GM19395 (cell line): Measurements from ENCODE around the gene IGSF21.

Experiments used
- ATAC-seq: cut with Tn5 transposase; IDR thresholded peaks from one replicate; pipeline ENCODE4 v1.9.1; 2021; ENCODE audit warnings: mild to moderate bottlenecking, moderate library complexity; ENCODE audit not compliant: unreplicated experiment

Gene IGSF21

DNA sequence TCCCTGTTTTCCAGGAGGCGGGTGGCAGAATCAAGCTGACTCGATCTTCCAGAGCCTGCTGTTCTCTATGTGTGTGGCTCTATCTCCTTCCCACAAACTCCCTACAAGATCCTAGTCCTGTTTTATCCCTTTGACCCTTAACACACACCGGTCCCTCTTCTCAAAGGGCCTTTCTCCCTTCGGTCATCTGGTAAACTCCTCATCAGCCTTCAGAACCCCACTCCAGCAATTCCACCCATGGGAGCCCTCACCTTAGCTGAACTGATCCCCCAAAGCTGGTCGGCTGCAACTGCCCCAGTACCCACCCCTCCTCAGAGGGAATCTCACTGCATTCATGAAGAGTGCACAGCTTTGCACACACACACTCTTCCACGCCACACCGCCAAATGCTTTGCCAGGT, 184.9 kb downstream of the IGSF21 start:
- ATAC-seq = no peak

DNA sequence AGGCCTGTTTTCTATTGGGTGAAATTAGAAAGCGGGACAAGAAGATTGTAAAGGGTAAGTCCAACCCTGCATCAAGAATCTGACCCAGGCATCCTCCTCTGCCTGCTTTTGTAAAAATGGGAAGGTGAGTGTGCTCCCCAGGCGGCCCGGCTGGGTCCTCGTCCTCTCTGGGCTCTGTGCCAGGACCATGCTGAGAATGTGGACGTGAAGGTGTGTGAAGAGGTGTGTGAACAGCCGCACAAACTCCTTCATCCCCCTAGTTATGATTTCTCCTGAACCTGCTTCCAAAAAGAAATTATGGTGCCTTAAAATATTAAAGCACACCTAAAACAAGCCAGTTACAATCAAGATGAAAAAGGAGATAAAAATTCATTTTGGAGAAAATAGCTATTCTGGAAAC, 185.7 kb downstream of the IGSF21 start:
- no peak for ATAC-seq

DNA sequence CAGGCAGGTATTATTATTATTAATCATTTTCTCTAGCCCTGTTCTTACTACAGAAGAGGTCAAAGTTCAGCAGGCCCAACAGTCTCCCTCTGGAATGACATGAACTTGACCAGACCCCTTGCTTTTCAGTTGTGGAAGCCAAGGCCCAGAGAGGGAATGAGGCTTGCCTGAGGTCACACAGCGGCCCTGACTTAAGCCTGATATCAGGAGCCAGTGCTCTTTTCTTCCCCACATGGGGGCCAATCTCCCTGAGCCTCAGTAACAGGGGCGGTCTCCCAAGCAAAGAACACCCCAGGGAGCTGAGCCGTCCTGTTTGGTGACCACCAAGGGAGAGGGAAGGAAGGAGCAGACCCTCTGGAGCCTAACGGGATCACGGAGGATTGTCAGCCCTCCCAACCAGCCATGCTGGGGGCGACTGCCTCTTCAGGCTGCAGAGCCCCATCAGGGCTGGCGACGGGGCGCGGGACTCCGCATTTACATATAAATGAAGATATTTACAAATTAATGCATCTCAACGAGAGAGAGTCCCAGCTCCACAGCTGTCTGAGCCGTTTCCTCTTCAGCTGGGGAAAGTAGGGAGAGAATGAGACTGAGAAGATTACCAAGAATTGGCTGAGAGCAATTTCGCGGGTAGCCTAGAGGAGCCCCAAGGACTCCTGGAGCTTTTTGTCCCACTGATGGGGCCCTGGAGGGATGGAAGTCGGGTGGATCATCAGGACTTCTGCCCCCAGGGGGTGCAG, 187.0 kb downstream of the IGSF21 start:
- ATAC-seq = no peak

DNA sequence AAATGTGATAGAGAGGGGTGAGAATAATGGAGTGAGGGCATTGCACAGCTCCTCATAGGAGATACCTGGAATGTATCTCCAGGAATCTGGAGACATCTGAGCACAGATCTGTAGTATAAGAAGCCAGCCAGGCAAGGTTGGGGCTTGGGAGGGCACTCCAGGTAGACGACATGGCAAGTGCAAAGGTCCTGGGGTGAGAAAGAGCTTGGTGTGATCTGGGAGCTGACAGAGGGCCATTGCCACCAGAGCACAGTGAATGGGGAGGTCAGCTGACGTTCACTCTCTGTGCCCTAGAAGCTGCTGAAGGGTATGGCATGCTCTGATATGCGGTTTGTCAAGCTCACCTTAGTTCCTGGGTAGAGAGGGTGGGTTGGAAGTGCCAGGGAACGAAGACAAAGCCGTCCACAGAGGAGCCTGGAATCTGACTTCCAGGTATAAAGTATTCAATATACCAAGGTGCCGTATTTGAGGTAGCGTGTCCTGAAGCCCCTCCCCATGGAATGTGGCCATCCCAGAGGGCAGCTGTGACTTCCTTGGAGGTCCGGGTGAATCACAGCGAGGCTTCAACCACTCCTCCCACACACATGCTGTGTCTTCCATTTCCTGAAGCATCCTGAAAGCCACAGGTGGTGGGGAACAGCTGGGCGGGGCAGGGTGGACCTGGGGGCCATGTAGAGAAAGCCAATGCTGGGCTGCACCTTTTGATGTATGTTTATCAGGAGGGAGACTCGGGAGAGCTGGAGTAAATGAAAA, 190.5 kb downstream of the IGSF21 start:
- ATAC-seq = no peak

GRCh38 chr1:18299441-18300338, 192.1 kb downstream of the IGSF21 start:
- ATAC-seq = no peak

- no peak for ATAC-seq
Measured at GRCh38 chr1:18300376-18300775, 192.8 kb downstream of the IGSF21 start.

DNA sequence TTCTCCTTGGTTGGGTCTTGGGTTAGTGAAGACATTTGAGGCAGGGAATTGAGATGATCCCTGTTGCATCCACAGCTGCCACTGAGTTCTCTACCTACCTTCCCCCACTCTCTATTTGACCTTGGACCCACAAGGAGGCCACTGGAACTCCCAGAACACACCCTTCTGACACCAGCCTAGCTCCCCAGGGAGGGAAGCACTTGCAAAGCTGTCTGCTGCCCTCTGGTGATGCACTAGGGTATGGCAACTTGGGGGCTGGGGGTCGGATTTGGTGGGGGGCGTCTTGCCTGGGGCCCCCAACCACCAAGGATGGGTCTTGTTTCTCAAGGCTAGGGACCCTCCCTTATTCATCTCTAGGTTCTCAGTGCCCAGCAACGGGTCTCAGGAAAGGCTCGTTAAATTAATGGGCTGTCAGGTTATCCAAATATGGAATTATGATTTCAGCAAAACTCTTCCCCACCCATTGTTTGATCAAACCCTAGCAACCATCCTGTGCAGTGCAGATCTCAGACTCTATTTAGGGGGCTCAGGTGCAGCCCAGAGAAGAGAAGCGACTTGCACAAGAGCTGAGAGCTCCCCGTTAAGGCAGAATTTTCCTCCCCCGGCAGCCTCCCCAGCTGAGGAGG, 195.3 kb downstream of the IGSF21 start:
- no peak for ATAC-seq

GRCh38 chr1:18304151-18304869, 196.7 kb downstream of the IGSF21 start:
- no peak for ATAC-seq

- ATAC-seq = no peak
Measured at GRCh38 chr1:18305182-18305795, 197.7 kb downstream of the IGSF21 start.

DNA sequence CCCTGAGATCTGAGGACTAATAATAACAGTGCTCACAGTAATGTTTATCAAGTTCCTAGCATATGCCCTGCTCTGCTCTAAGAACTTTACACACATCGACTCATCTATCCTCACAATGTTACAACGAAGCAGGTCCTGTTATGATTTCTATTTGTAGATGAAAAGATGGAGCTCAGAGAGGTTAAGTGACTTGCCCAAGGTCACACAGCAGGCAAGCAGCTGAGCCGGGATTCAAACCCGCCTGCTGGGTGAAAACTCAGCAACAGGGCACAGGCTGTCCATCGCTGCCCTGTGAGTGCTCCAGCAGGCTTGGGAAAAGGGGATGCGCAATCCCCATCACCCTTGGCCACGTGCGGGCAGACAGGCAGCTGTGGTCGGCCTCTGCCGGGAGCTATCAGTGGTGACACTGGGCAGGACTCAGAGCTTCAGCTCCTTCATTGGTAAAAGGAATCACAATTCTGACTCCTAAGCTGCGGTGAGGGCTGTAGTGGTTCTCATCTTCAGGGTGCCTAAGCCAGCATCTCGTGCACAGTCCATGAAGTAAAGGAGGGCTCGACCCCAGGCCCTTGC, 199.8 kb downstream of the IGSF21 start:
- no peak for ATAC-seq

DNA sequence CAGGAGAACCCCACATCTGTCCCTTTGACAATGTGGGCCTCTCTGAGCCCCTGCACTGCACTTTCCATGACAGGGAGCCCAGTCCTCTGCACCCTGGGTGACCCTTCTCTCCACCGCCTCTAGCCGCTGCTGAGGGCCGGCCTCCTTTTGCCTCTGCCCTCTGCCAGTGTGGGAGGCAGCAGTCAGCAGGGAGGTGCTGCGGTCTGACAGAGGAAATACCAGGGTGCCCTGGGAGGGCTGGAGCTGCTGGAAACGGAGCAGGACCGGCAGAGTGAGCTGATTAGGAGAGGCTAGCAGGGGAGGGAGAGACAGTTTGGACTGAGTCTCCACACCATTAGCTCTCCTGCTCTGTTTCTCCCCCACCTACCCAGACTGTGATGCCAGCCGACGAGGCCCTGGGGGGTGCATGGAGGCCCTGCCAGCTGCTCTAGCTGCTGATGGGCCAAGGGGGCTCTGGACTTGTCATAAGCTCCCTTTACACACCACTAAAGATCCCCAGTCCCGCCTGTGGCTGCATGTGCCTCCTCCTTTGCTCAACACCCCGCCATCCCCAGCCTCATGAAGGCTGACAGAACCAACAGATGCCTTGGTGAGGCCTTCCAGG, 202.1 kb downstream of the IGSF21 start:
- no peak for ATAC-seq

GRCh38 chr1:18312961-18313360, 205.4 kb downstream of the IGSF21 start:
- no peak for ATAC-seq

DNA sequence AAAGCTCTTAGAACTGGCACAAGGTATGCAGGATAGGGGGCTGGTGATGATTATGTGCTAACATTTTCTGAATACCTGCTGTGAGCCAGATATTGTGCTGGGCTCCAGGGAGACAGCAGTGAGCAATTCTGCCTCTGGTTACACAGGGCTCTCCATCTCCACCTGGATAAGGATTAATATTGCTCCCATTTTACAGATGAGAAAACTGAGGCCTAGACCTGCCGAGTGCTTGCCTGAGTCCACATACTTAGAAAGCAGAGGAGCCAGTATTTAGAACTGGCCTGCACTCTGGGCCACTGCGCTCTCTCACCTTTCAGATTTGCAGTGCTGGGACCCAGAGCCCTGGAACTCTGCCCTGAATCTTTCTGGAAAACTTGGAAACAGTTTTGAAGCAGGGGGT, 205.9 kb downstream of the IGSF21 start:
- ATAC-seq = no peak

DNA sequence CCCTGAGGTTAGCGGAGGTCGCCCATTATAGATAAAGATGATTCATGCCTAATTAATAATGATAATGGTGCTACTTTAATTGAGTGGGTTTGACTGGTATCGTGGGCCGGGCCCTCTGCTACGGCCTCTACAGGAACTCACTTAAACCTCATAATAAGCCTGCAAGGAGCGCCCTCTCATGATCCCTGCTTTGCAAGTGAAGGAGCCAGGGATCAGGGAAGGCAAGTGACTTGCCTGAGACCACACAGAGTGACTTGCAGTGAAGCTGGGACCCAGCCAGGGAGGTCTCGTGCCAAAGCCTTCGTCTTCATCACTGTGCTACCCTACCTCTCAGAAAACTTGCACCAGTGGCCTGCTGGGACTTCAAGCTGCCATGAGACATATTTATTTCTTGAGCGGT, 206.8 kb downstream of the IGSF21 start:
- no peak for ATAC-seq

- no peak for ATAC-seq
Measured at GRCh38 chr1:18315449-18315848, 207.9 kb downstream of the IGSF21 start.

DNA sequence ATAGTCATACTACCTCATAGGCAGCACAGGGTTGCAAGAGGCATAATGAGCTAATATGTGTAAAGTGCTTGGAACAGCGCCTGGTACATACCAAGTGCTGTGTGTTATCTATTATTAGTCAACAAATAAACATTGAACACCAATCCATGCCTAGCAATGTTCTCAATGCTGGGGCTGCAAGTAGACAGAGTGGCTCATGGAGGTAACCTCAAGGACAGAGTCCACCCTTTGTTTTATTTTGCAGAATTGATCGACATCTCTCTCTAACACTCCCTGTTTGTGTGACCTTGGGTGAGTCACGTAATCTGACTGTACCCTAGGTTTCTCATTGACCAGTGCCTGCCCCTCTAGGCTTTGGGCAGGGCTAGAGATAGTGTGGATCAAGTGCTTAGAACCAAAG, 209.2 kb downstream of the IGSF21 start:
- no peak for ATAC-seq

DNA sequence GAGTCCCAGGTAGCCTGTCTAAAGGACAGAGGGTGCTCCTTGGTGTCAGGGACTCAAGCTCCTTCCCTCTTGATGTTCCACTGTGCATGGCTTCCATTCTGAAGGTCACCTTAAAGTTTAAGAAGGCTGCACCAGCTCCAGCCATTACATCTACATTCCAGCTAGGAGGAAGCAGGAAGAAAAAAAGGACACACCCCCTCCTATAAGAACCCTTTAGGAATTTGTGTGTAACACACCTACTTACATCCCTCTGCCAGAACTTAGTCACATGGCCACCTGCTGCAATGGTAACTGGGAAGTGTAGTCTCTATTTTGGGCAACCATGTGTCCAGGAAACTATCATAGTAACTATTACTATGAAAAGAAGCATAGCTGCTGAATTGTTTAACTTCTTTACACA, 211.5 kb downstream of the IGSF21 start:
- ATAC-seq = no peak

DNA sequence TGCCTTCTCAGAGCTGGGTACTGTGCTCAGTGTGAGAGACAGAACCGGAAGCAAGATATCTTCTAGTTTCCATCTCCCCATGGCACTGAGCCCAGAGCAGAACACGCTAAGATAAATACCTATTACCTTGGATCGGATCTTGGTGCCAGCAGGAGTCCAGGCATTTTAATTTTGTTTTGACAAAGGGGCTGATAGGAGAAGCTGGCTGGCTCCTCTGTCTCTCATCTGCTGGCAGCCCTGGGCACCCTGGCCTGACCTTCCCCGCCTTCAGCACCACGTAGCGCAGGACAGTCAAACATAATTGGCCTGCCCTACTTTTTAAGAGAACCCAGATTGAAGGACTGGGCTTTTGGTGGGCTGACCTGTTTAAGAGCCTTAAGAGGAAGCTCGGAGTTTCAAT, 212.5 kb downstream of the IGSF21 start:
- no peak for ATAC-seq

DNA sequence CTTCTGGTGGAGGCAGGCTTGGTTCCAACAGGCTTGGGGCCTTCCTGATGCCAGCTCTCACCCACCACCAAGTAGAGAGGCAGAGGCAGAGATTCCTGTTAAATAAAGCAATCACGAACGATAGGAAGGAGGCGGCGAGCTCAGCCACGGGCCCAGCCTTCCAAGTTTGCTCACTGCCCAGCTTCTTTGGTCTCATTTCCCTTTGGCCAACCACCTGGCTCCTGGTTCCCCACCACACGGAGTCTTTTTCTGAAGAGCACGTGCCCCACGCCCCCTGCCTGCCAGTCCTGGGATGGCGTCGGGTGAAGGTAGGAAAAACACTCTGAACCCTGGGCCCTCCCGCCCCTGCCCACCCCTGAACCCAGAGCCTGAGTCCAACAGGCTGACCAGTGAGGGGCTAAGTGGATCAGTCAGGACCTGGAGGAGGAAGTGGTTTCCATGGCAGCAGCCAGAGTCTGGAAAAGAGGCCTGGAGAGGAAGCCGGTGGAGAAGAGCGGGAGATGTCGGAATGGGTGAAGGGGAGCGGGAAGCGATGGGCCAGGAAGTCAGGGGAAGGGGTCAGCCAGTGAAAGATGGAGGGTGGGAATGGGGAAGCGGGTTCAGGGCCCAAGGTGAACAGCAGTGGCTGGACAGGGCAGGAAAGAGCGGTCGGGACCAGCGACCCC, 214.9 kb downstream of the IGSF21 start:
- ATAC-seq = no peak
